ENCODE data around the gene ADCY1.

Gene ADCY1

GRCh38 chr7:45584261-45585210, 10.4 kb downstream of the ADCY1 start:
- DNase-seq (ENCODE audit: extremely low read depth, low read depth) = no peak
- TF ChIP-seq CTCF (IDR thresholded peaks at IDR 0.05; ENCODE audit: low read depth, low read length) = no peak

- TF ChIP-seq CTCF (IDR thresholded peaks at IDR 0.05; ENCODE audit: low read depth, low read length) = no peak
- no peak for DNase-seq (ENCODE audit: extremely low read depth, low read depth)
These were observed 11.5 kb downstream of the ADCY1 start for GRCh38 chr7:45585628-45586027.

- no peak for DNase-seq (ENCODE audit: extremely low read depth, low read depth)
- no peak for TF ChIP-seq CTCF (IDR thresholded peaks at IDR 0.05; ENCODE audit: low read depth, low read length)
These were observed 12.7 kb downstream of the ADCY1 start for GRCh38 chr7:45586542-45587520.

DNA sequence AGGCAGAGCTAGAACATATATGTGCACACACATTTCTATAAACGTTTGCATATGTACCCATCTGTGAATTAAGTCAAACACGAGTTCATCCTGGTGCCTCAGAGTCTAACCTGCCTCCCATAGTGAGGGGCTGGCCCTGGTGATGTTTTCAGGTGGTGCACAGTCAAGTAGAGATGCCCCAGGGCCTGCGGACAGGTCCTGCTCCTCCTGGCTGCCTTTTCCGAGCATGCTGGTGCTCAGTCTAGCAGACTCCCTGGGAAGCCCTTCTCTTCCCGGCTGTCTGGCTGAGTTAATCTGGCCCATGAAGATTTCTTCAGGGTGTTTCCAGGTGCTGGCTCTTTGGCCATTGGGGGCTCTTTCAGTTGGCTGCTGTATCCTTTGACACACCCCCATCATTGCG, 14.3 kb downstream of the ADCY1 start:
- TF ChIP-seq CTCF (IDR thresholded peaks at IDR 0.05; ENCODE audit: low read depth, low read length) = no peak
- no peak for DNase-seq (ENCODE audit: extremely low read depth, low read depth)

DNA sequence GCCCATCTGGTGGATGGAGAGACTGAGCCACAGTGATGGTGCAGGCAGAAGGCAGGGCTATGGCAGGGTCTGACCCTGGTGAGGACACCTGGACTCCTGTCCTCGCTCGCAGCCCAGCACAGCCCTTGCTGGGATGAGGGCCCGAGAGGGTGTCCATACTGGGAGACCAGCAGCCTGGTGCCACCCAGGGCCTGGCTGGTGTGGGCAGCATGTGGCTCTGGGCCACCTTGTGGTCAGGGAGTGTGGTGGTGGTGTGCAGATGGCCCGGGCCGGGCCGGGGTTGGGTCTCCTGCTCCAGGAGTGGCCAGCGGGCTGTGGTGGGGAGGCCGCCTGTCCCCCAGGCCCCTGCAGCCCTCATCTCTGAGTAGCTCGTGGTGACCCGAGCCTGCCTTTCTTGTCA, 14.9 kb downstream of the ADCY1 start:
- no peak for DNase-seq (ENCODE audit: extremely low read depth, low read depth)
- TF ChIP-seq CTCF (IDR thresholded peaks at IDR 0.05; ENCODE audit: low read depth, low read length) = no peak

GRCh38 chr7:45589915-45590678, 15.9 kb downstream of the ADCY1 start:
- DNase-seq (ENCODE audit: extremely low read depth, low read depth) = no peak
- no peak for TF ChIP-seq CTCF (IDR thresholded peaks at IDR 0.05; ENCODE audit: low read depth, low read length)

All from AG09319 (cell line).